PC-3 (cell line): ENCODE results near the gene STX1A. TPM values are rescaled to one million over a fixed set of nuclear protein-coding genes. Genes with fewer than 3 reads are reported as not detected.
A peak's percentile ranks its signal among the peaks of the same experiment; 100 is the strongest.

ENCODE experiments used
- ATAC-seq: fragments of 200-7000 bp; cut with Tn5 transposase; 2 replicates; pipeline ENCODE4 v1.9.1; 2020; ENCODE audit warnings: mild to moderate bottlenecking, moderate library complexity
- BruUV-seq: library from RNA; stranded (reverse); fragments of 400-500 nt; replicated peaks from 2 replicates; lab custom pipeline; 2021; lab: Mats Ljungman, UMichigan
- CTCF ChIA-PET: fragments of 300-600 bp; sonication (Branson Sonifier 250); formaldehyde crosslinking; loops from one replicate; lab custom pipeline; 2022; ENCODE audit warnings: antibody characterized with exemption; lab: Charles Lee
- POLR2A ChIA-PET: fragments of 300-600 bp; sonication (Branson Sonifier 250); formaldehyde crosslinking; loops from one replicate; lab custom pipeline; 2022; ENCODE audit warnings: antibody characterized with exemption; ENCODE audit not compliant: unreplicated experiment; lab: Charles Lee
- DNase-seq: peaks from one replicate; pipeline ENCODE4 v3.0.0-alpha.2; 2015
- H2AFZ ChIP-seq: fragments of 300-600 bp; sonication (generic); 2 replicates; pipeline ENCODE4 v1.6.0; 2016; ENCODE audit warnings: antibody characterized with exemption, low read length
- H3F3A ChIP-seq: fragments of 300-600 bp; sonication (generic); one replicate; pipeline ENCODE4 v1.6.0; 2017; ENCODE audit warnings: antibody characterized with exemption, low read length, control low read depth, mild to moderate bottlenecking; ENCODE audit not compliant: unreplicated experiment
- H3K27ac ChIP-seq: fragments of 300-600 bp; sonication (generic); 2 replicates; pipeline ENCODE4 v1.5.1; 2016; ENCODE audit warnings: mild to moderate bottlenecking, low read length
- H3K27me3 ChIP-seq: fragments of 300-600 bp; sonication (generic); 2 replicates; pipeline ENCODE4 v1.6.1; 2016; ENCODE audit warnings: low read length, mixed read lengths
- H3K36me3 ChIP-seq: fragments of 300-600 bp; sonication (generic); 2 replicates; pipeline ENCODE4 v1.6.1; 2016; ENCODE audit warnings: low read depth, mixed run types, low read length, mixed read lengths
- H3K4me1 ChIP-seq: fragments of 300-600 bp; sonication (generic); 2 replicates; pipeline ENCODE4 v1.5.1; 2016; ENCODE audit warnings: low read length; ENCODE audit not compliant: insufficient read depth
- H3K4me2 ChIP-seq: fragments of 300-600 bp; sonication (generic); 2 replicates; pipeline ENCODE4 v1.6.0; 2016; ENCODE audit warnings: low read length
- H3K4me3 ChIP-seq: fragments of 300-600 bp; sonication (generic); 2 replicates; pipeline ENCODE4 v1.5.1; 2016; ENCODE audit warnings: mild to moderate bottlenecking, low read length, mixed read lengths
- H3K79me2 ChIP-seq: fragments of 300-600 bp; sonication (generic); 2 replicates; pipeline ENCODE4 v1.6.1; 2017; ENCODE audit warnings: low read length, mixed read lengths
- H3K9ac ChIP-seq: fragments of 300-600 bp; sonication (generic); 2 replicates; pipeline ENCODE4 v1.6.0; 2016; ENCODE audit warnings: mild to moderate bottlenecking, low read length
- H3K9me2 ChIP-seq: fragments of 300-600 bp; sonication (generic); replicated peaks from 2 replicates; pipeline ENCODE4 v1.6.1; 2016; ENCODE audit warnings: mixed run types, low read length, mixed read lengths
- H3K9me3 ChIP-seq: fragments of 300-600 bp; sonication (generic); 2 replicates; pipeline ENCODE4 v1.6.1; 2016; ENCODE audit warnings: low read length, mixed read lengths
- H4K20me1 ChIP-seq: fragments of 300-600 bp; sonication (generic); 2 replicates; pipeline ENCODE4 v1.6.1; 2016; ENCODE audit warnings: low read length, mixed read lengths
- CTCF ChIP-seq: fragments of 300-600 bp; sonication (generic); conservative IDR thresholded peaks from 2 replicates; pipeline ENCODE4 v1.5.1; 2017; ENCODE audit warnings: antibody characterized with exemption, low read depth, mild to moderate bottlenecking, low read length
- EZH2 ChIP-seq: fragments of 300-600 bp; sonication (generic); IDR thresholded peaks from one replicate; pipeline ENCODE4 v1.6.1; 2017; ENCODE audit warnings: antibody characterized with exemption, mild to moderate bottlenecking, low read length; ENCODE audit not compliant: unreplicated experiment
- EZH2phosphoT487 ChIP-seq: fragments of 300-600 bp; sonication (generic); IDR thresholded peaks from 2 replicates; pipeline ENCODE4 v1.6.1; 2018; ENCODE audit warnings: mild to moderate bottlenecking, antibody characterized with exemption, low read length, borderline replicate concordance
- intact Hi-C: fragments of 100-400 bp; cut with micrococcal nuclease; formaldehyde crosslinking; loops from 2 replicates; pipeline ENCODE4 v1.9.0; 2023
- total RNA-seq: library from RNA; depleted of rRNA; stranded (reverse); fragments of >200 nt; gene quantifications from 2 replicates; pipeline ENCODE4 v1.2.3, GENCODE V29; 2014

The STX1A gene
- total RNA-seq, 1 experiment from 2014 or later = 145 TPM

GRCh38 chr7:73703225-73703624, 16.2 kb downstream of the STX1A start:
- peaks cover 16% of the 10 kb centered on the region for H3F3A ChIP-seq
- H3K4me1 ChIP-seq = peaks cover 38% of the 10 kb centered on the region
- H3K27me3 ChIP-seq = no peaks in the 10 kb centered on the region
- no peak overlapping the region for H3K9ac ChIP-seq
- ATAC-seq = no peak
- no peak overlapping the region for H3K4me3 ChIP-seq
- H2AFZ ChIP-seq = no peak overlapping the region
- TF ChIP-seq EZH2phosphoT487 (no peak), CTCF (no peak), EZH2 (no peak)
- ChIA-PET CTCF (no interaction called here), POLR2A (interaction anchor here (0.5 to 0.6 kb wide), 2 partner anchors 8 to 296 kb away, joined by 4 to 6 read pairs; no protein-coding TSS in a partner anchor)
- no peak for DNase-seq
- peaks cover 50% of the 10 kb centered on the region for H3K36me3 ChIP-seq
- H3K9me3 ChIP-seq = no peaks in the 10 kb centered on the region
- H3K4me2 ChIP-seq = no peak overlapping the region
- no TSS peak for BruUV-seq
- peak overlapping the region; percentile 33 for H3K27ac ChIP-seq
- peaks cover 14% of the 10 kb centered on the region for H3K79me2 ChIP-seq
- intact Hi-C loops = no loop called here
- no peaks in the 10 kb centered on the region for H3K9me2 ChIP-seq
- peaks cover 20% of the 10 kb centered on the region for H4K20me1 ChIP-seq

- peaks cover 14% of the 10 kb centered on the region; the same call in 1 of the 2 replicates for H3K79me2 ChIP-seq
- no peak overlapping the region for H3K4me2 ChIP-seq
- intact Hi-C loops = no loop called here
- H3K36me3 ChIP-seq = peaks cover 49% of the 10 kb centered on the region
- ATAC-seq = no peak
- H3K9ac ChIP-seq = no peak overlapping the region
- H3K27ac ChIP-seq = peak overlapping the region; percentile 16; the same call in 1 of the 2 replicates
- POLR2A ChIA-PET = interaction anchor here (0.5 to 0.6 kb wide), 2 partner anchors 8 to 296 kb away, joined by 4 to 6 read pairs; no protein-coding TSS in a partner anchor
- no peaks in the 10 kb centered on the region for H3K9me3 ChIP-seq
- no peak for TF ChIP-seq EZH2phosphoT487
- no peak for TF ChIP-seq EZH2
- no peak for TF ChIP-seq CTCF
- DNase-seq = no peak
- H3K4me1 ChIP-seq = peaks cover 35% of the 10 kb centered on the region
- H3K4me3 ChIP-seq = no peak overlapping the region
- H3F3A ChIP-seq = peaks cover 22% of the 10 kb centered on the region
- CTCF ChIA-PET = interaction anchor here (0.6 kb wide), 1 partner anchor 23 kb away, joined by 3 read pairs; no protein-coding TSS in a partner anchor
- peaks cover 20% of the 10 kb centered on the region for H4K20me1 ChIP-seq
- no peaks in the 10 kb centered on the region for H3K27me3 ChIP-seq
- H2AFZ ChIP-seq = no peak overlapping the region
- H3K9me2 ChIP-seq = no peaks in the 10 kb centered on the region
- BruUV-seq = no TSS peak
These were observed 16.8 kb downstream of the STX1A start for GRCh38 chr7:73702665-73703064.

- ChIA-PET POLR2A (no interaction called here), CTCF (interaction anchor here (0.6 kb wide), 1 partner anchor 23 kb away, joined by 3 read pairs; no protein-coding TSS in a partner anchor)
- peak overlapping the region; percentile 16; the same call in 1 of the 2 replicates for H3K27ac ChIP-seq
- no peak for ATAC-seq
- H3F3A ChIP-seq = peaks cover 23% of the 10 kb centered on the region
- H3K9me3 ChIP-seq = no peaks in the 10 kb centered on the region
- no peaks in the 10 kb centered on the region for H3K27me3 ChIP-seq
- DNase-seq = no peak
- H3K4me1 ChIP-seq = peaks cover 31% of the 10 kb centered on the region
- intact Hi-C loops = no loop called here
- no peak overlapping the region for H3K4me2 ChIP-seq
- H3K4me3 ChIP-seq = no peak overlapping the region
- H3K79me2 ChIP-seq = peaks cover 14% of the 10 kb centered on the region; the same call in 1 of the 2 replicates
- H3K9ac ChIP-seq = no peak overlapping the region
- H3K9me2 ChIP-seq = no peaks in the 10 kb centered on the region
- H3K36me3 ChIP-seq = peaks cover 52% of the 10 kb centered on the region
- no TSS peak for BruUV-seq
- peaks cover 20% of the 10 kb centered on the region for H4K20me1 ChIP-seq
- H2AFZ ChIP-seq = no peak overlapping the region
- TF ChIP-seq EZH2phosphoT487 = no peak
- no peak for TF ChIP-seq CTCF
- TF ChIP-seq EZH2 = no peak
These were observed 17.2 kb downstream of the STX1A start for GRCh38 chr7:73702226-73702625.
